A673 (cell line): ENCODE data around the gene TMEM255B. TPM values are rescaled to one million over a fixed set of nuclear protein-coding genes. Genes with fewer than 3 reads are reported as not detected.

Experiments used
- BruUV-seq: library from RNA; stranded (reverse); fragments of 400-500 nt; replicated peaks from 2 replicates; lab custom pipeline; 2021; lab: Mats Ljungman, UMichigan
- CTCF ChIA-PET: fragments of 300-600 bp; sonication (Branson Sonifier 250); formaldehyde crosslinking; loops from one replicate; lab custom pipeline; 2022; ENCODE audit warnings: antibody characterized with exemption; lab: Charles Lee
- POLR2A ChIA-PET: fragments of 300-600 bp; sonication (Branson Sonifier 250); formaldehyde crosslinking; loops from one replicate; lab custom pipeline; 2022; ENCODE audit warnings: antibody characterized with exemption; ENCODE audit not compliant: low non-redundant PET; lab: Charles Lee
- DNase-seq: peaks from one replicate; pipeline ENCODE4 v3.0.0-alpha.2; 2015; ENCODE audit warnings: low spot score
- H3K27ac ChIP-seq: fragments of 200-600 bp; sonication (generic); 2 replicates; pipeline ENCODE4 v1.5.1; 2016; ENCODE audit warnings: mixed run types, low read depth, mild to moderate bottlenecking, mixed read lengths, antibody characterized with exemption, low read length; ENCODE audit not compliant: poor library complexity, severe bottlenecking
- H3K27me3 ChIP-seq: fragments of 200-600 bp; sonication (generic); replicated peaks from 2 replicates; pipeline ENCODE4 v1.6.1; 2017; ENCODE audit warnings: mixed run types, low read depth, mild to moderate bottlenecking, mixed read lengths, antibody characterized with exemption, low read length; ENCODE audit not compliant: insufficient read depth, poor library complexity
- H3K36me3 ChIP-seq: fragments of 200-600 bp; sonication (generic); 2 replicates; pipeline ENCODE4 v1.6.1; 2016; ENCODE audit warnings: mixed run types, mild to moderate bottlenecking, mixed read lengths, antibody characterized with exemption, low read length; ENCODE audit not compliant: insufficient read depth, poor library complexity, severe bottlenecking
- H3K4me1 ChIP-seq: fragments of 200-600 bp; sonication (generic); 2 replicates; pipeline ENCODE4 v1.6.1; 2017; ENCODE audit warnings: mixed run types, mild to moderate bottlenecking, mixed read lengths, antibody characterized with exemption, low read length; ENCODE audit not compliant: insufficient read depth, poor library complexity, severe bottlenecking
- H3K4me3 ChIP-seq: fragments of 200-600 bp; sonication (generic); 2 replicates; pipeline ENCODE4 v1.5.1; 2016; ENCODE audit warnings: low read depth, mixed run types, mild to moderate bottlenecking, mixed read lengths, low read length; ENCODE audit not compliant: poor library complexity, severe bottlenecking
- H3K9me3 ChIP-seq: fragments of 200-600 bp; sonication (generic); 2 replicates; pipeline ENCODE4 v1.6.1; 2016; ENCODE audit warnings: mixed run types, low read depth, mild to moderate bottlenecking, mixed read lengths, antibody characterized with exemption, low read length; ENCODE audit not compliant: poor library complexity, severe bottlenecking
- CTCF ChIP-seq: fragments of 300-800, 200-600 bp; sonication (generic); conservative IDR thresholded peaks from 2 replicates; pipeline ENCODE4 v1.5.1; 2017; ENCODE audit warnings: low read depth, mild to moderate bottlenecking, antibody characterized with exemption, low read length, moderate library complexity, mixed read lengths
- EZH2 ChIP-seq: fragments of 200-600 bp; sonication (generic); IDR thresholded peaks from 2 replicates; pipeline ENCODE4 v1.6.1; 2017; ENCODE audit warnings: borderline replicate concordance, low read depth, mild to moderate bottlenecking, mixed read lengths, antibody characterized with exemption, low read length; ENCODE audit not compliant: poor library complexity, severe bottlenecking
- intact Hi-C: fragments of 100-400 bp; cut with micrococcal nuclease; formaldehyde crosslinking; loops from one replicate; pipeline ENCODE4 v1.10.0; 2022; ENCODE audit not compliant: unreplicated experiment
- total RNA-seq: library from RNA; stranded (reverse); gene quantifications from 2 replicates; pipeline ENCODE4 v1.2.3, GENCODE V29; 2021

The TMEM255B gene
- total RNA-seq, 1 experiment from 2014 or later: 0.06 TPM

GRCh38 chr13:113783966-113784644 is 25.1 kb downstream of the TMEM255B start:
- no peaks in the 10 kb centered on the region for H3K4me1 ChIP-seq
- no peaks in the 10 kb centered on the region for H3K9me3 ChIP-seq
- POLR2A ChIA-PET: no interaction called here
- no TSS peak for BruUV-seq
- no peak for DNase-seq
- CTCF ChIA-PET: no interaction called here
- intact Hi-C loops: no loop called here
- no peak overlapping the region for H3K27ac ChIP-seq
- no peak for TF ChIP-seq CTCF
- no peak for TF ChIP-seq EZH2
- H3K27me3 ChIP-seq: peaks cover 66% of the 10 kb centered on the region
- H3K36me3 ChIP-seq: no peaks in the 10 kb centered on the region
- H3K4me3 ChIP-seq: no peak overlapping the region

- Histone ChIP-seq H3K4me1 (no peaks in the 10 kb centered on the region), H3K9me3 (no peaks in the 10 kb centered on the region), H3K36me3 (no peaks in the 10 kb centered on the region), H3K27ac (no peak overlapping the region), H3K27me3 (peaks cover 60% of the 10 kb centered on the region), H3K4me3 (no peak overlapping the region)
- TF ChIP-seq EZH2 (no peak), CTCF (no peak)
- intact Hi-C loops: no loop called here
- CTCF ChIA-PET: no interaction called here
- BruUV-seq: no TSS peak
- DNase-seq: no peak
- POLR2A ChIA-PET: no interaction called here
These were observed 25.6 kb downstream of the TMEM255B start for GRCh38 chr13:113784645-113785024.

GRCh38 chr13:113785051-113786010 is 26.3 kb downstream of the TMEM255B start:
- POLR2A ChIA-PET: no interaction called here
- Histone ChIP-seq H3K9me3 (no peaks in the 10 kb centered on the region), H3K27me3 (peaks cover 53% of the 10 kb centered on the region), H3K27ac (no peak overlapping the region), H3K4me3 (no peak overlapping the region), H3K4me1 (no peaks in the 10 kb centered on the region), H3K36me3 (no peaks in the 10 kb centered on the region)
- no TSS peak for BruUV-seq
- intact Hi-C loops: no loop called here
- CTCF ChIA-PET: no interaction called here
- TF ChIP-seq EZH2 (no peak), CTCF (no peak)
- DNase-seq: peak; percentile 12
